Measurements from ENCODE around the gene PIH1D1. TPM values are rescaled to one million over a fixed set of nuclear protein-coding genes. Genes with fewer than 3 reads are reported as not detected.

PIH1D1 gene
- polyA plus RNA-seq, 6 donors from 2014 or later: 70.3 to 95.3 (median 79.0) TPM

DNA sequence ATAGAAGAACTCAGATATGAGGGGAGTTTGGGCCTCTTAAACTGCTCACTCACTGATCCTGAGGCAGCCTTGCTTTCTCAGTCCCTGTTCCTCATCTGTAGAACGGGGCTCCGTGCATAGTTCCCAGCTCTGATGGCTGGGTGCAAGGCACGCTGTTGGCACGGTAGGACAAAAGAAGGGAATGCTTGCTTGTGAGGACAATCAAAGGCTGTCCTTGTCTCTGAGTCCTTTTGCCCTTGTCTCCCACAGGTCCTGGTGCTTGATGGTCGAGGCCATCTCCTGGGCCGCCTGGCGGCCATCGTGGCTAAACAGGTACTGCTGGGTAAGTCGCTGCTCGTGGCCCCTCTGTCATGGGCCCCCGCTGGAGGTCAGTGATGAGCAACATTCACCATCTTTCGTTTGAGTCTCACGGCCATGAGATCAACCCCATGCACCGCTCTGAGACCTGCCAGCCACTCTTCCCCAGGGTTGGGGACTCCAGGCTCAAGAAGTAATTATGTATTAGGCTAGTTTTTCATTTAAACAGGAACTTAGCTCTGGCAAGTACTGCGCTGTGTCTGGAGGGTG, 38.1 kb upstream of the PIH1D1 start:
- peak overlapping the region; percentile 85 to 99 (median 97) for H3K4me3 Mint-ChIP-seq
- peaks cover 16 to 49% (median 37%) of the 10 kb centered on the region in 3 donors for H3K4me1 Mint-ChIP-seq
- no peaks in the 10 kb centered on the region for H3K9me3 Mint-ChIP-seq

DNA sequence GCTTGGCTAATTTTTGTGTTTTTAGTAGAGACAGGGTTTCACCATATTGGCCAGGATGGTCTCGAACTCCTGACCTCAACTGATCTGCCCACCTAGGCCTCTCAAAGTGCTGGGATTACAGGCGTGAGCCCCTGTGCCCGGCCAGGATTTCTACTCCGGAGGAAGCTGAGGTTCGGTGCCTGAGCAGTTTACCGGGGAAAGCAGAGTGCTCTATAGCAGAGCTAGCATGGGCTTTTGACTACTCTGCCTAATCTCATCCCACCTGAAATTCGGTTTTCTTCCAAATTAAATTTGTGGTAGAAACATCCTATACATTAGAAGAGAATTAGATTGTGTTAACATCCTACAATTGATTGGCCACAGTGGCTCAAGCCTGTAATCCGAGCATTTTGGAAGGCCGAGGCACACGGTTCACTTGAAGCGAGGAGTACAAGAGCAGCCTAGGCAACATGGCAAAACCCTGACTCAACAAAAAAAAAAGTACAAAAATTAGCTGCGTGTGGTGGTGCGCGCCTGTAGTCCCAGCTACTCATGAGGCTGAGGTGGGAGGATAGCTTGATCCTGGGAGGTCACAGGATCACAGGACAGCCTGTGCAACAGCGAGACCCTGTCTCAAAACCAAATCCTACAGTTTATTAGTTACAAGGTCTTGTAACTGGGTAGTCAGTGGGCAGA, 37.4 kb upstream of the PIH1D1 start:
- peaks cover 12 to 16% of the 10 kb centered on the region in 2 donors for H3K36me3 Mint-ChIP-seq
- DNase-seq (no peak), ATAC-seq (ENCODE audit: low read depth in 2 of 2) (no peak)
- H3K27ac Mint-ChIP-seq: peak overlapping the region; percentile 80 to 97 (median 94)
- H3K9me3 Mint-ChIP-seq: no peaks in the 10 kb centered on the region
- no peaks in the 10 kb centered on the region for H3K27me3 Mint-ChIP-seq
- peak overlapping the region; percentile 85 to 99 (median 97) for H3K4me3 Mint-ChIP-seq
- H3K4me1 Mint-ChIP-seq: peaks cover 16 to 49% (median 37%) of the 10 kb centered on the region in 3 donors

More for the DNA sequence above, 38.1 kb upstream of the PIH1D1 start:
- ATAC-seq (ENCODE audit: low read depth in 2 of 2) (no peak), DNase-seq (no peak)
- Mint-ChIP-seq H3K27ac (peak overlapping the region in 4 of 6 donors; percentile 83 to 95 (median 92)), H3K27me3 (no peaks in the 10 kb centered on the region), H3K36me3 (peaks cover 12 to 16% of the 10 kb centered on the region in 2 donors)

- Mint-ChIP-seq H3K36me3 (peaks cover 12 to 16% of the 10 kb centered on the region in 2 donors), H3K4me1 (peaks cover 16 to 49% (median 37%) of the 10 kb centered on the region in 3 donors)
- no peak for DNase-seq
These were observed 36.6 kb upstream of the PIH1D1 start for GRCh38 chr19:49488046-49488862.

DNA sequence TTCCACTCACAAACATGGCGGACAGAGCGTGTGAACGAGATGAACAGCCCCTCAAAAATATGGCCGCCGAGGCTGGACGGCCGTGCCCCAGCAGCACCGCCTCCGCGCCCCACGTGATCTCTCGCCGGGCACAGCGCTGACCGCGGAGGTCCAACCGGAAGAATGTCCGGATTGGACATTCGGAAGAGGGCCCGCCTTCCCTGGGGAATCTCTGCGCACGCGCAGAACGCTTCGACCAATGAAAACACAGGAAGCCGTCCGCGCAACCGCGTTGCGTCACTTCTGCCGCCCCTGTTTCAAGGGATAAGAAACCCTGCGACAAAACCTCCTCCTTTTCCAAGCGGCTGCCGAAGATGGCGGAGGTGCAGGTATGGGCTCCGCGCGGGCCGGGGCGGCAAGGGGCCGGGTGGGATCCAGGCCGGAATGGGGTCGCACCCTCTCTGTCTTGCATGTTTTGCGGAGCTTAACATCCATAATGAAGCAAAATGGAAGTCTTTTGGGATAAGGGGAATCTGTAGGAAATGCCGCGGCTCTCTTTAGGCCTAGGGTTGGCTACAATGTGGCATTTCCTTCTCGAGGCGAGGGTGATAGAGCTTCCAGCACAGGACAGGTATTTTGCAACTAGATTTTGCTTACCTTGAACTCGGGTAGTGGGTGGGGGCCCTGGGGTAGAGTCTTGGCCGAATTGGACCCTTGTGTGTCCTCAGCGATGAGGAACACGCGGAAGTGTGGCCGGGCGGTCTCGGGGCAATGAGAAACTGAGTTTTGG, 35.8 kb upstream of the PIH1D1 start, which contains the start of gene RPL13A:
RPL13A (plus strand) TSS at position 332 of the 769 bp plus-strand sequence; CDS start at position 354, 22 bp downstream.
- Mint-ChIP-seq H3K27ac (peak within 1 kb of the TSS; percentile 92 to 99 (median 96)), H3K36me3 (peaks cover 6 to 10% of the 10 kb centered on the region in 2 donors), H3K9me3 (no peaks in the 10 kb centered on the region), H3K4me3 (peak within 1 kb of the TSS; percentile 85 to 99 (median 97)), H3K4me1 (peaks cover 16 to 44% (median 37%) of the 10 kb centered on the region in 3 donors), H3K27me3 (no peaks in the 10 kb centered on the region)
- peak; percentile 100 for DNase-seq
- peak; percentile 92 to 93 for ATAC-seq (ENCODE audit: low read depth in 2 of 2)

More at GRCh38 chr19:49488046-49488862, 36.6 kb upstream of the PIH1D1 start:
- no peak for ATAC-seq (ENCODE audit: low read depth in 2 of 2)
- peak overlapping the region; percentile 92 to 99 (median 96) for H3K27ac Mint-ChIP-seq
- peak overlapping the region; percentile 85 to 99 (median 97) for H3K4me3 Mint-ChIP-seq
- H3K27me3 Mint-ChIP-seq: no peaks in the 10 kb centered on the region
- H3K9me3 Mint-ChIP-seq: no peaks in the 10 kb centered on the region

GRCh38 chr19:49486710-49487276, 35.2 kb upstream of the PIH1D1 start:
- DNase-seq (no peak), ATAC-seq (ENCODE audit: low read depth in 2 of 2) (no peak)
- Mint-ChIP-seq H3K4me3 (peak overlapping the region; percentile 85 to 99 (median 97)), H3K9me3 (no peaks in the 10 kb centered on the region), H3K36me3 (peaks cover 5 to 8% of the 10 kb centered on the region in 2 donors), H3K27ac (peak overlapping the region; percentile 92 to 99 (median 96)), H3K4me1 (peaks cover 16 to 39% (median 37%) of the 10 kb centered on the region in 3 donors), H3K27me3 (no peaks in the 10 kb centered on the region)

- H3K4me3 Mint-ChIP-seq: peak overlapping the region in 3 of 8 donors; percentile 6 to 82 (median 64)
These were observed 34.6 kb upstream of the PIH1D1 start for GRCh38 chr19:49486232-49486631.

GRCh38 chr19:49481020-49481683, 29.5 kb upstream of the PIH1D1 start:
- DNase-seq (no peak), ATAC-seq (ENCODE audit: low read depth in 2 of 2) (no peak)
- peaks cover 3 to 15% (median 10%) of the 10 kb centered on the region in 3 donors for H3K4me1 Mint-ChIP-seq
- no peaks in the 10 kb centered on the region for H3K36me3 Mint-ChIP-seq
- H3K4me3 Mint-ChIP-seq: peak overlapping the region in 1 of 8 donors; percentile 58
- H3K9me3 Mint-ChIP-seq: no peaks in the 10 kb centered on the region
- H3K27ac Mint-ChIP-seq: peak overlapping the region in 2 of 6 donors; percentile 64 to 86
- no peaks in the 10 kb centered on the region for H3K27me3 Mint-ChIP-seq

More at GRCh38 chr19:49486232-49486631, 34.6 kb upstream of the PIH1D1 start:
- Mint-ChIP-seq H3K4me1 (peaks cover 16 to 38% (median 37%) of the 10 kb centered on the region in 3 donors), H3K27ac (peak overlapping the region in 4 of 6 donors; percentile 80 to 95 (median 90)), H3K27me3 (no peaks in the 10 kb centered on the region), H3K36me3 (peaks cover 5 to 8% of the 10 kb centered on the region in 2 donors), H3K9me3 (no peaks in the 10 kb centered on the region)
- DNase-seq (no peak), ATAC-seq (ENCODE audit: low read depth in 2 of 2) (no peak)

DNA sequence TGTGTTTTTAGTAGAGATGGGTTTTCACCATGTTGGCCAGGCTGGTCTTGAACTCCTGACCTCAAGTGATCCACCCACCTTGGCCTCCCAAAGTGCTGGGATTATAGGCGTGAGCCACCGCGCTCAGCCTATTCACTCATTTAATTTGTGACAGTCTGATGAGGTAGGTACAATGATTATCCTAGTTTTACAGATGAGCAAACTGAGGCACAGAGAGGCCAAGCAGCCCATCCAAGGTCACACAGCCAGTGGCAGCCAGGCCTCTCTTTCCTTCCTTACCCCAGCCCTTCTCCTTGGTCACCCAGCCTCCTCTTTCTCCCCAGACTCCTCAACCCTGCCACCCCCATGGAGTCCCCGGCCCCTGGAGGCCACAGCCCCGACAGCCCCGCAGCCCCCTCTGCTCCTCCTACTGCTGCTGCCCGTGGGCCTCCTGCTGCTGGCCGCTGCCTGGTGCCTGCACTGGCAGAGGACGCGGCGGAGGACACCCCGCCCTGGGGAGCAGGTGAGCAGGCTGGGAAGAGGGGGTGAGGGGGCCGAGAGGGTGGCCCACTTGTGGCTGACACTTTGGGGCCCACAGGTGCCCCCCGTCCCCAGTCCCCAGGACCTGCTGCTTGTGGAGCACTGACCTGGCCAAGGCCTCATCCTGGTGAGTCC, 28.5 kb upstream of the PIH1D1 start:
- H3K27ac Mint-ChIP-seq: no peak overlapping the region
- H3K9me3 Mint-ChIP-seq: no peaks in the 10 kb centered on the region
- H3K27me3 Mint-ChIP-seq: no peaks in the 10 kb centered on the region
- peaks cover 11 to 20% (median 19%) of the 10 kb centered on the region in 3 donors for H3K4me1 Mint-ChIP-seq
- no peaks in the 10 kb centered on the region for H3K36me3 Mint-ChIP-seq
- peak overlapping the region in 1 of 8 donors; percentile 35 for H3K4me3 Mint-ChIP-seq
- DNase-seq (no peak), ATAC-seq (ENCODE audit: low read depth in 2 of 2) (no peak)

DNA sequence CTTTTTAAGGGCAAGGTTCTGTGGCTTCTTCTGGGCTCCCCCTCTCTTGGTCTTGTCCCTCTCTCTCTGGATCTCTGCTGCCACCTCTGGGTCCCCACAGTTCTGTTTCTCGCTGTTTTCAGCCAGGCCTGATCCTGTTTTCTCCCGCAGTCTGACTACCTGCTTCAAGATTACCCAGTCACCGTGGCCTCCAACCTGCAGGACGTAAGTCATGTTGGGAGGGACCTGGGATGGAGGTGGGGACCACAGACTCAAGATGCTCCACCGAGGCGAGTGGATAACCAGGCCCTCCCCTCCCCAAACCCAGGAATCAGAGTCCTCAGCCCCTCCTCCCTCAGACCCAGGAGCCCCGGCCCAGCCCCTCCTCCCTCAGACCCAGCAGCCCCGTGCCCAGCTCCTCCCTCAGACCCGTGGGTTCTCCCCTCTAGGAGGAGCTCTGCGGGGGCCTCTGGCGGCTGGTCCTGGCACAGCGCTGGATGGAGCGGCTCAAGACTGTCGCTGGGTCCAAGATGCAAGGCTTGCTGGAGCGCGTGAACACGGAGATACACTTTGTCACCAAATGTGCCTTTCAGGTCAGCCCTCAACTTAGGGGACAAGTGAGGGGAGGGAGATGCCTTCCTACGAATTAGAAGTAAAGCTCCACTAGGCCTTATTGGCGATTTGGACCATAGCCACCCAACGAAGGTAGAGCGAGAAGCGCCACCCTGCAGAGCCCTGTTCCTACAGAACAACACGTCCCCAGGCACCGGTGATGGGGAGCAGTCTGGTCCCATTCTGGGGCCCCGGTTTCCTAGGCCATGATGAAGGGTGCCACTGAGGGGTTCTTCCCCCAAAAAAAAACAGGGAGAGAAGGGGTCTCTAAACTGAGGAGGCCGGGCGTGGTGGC, 24.6 kb upstream of the PIH1D1 start:
- DNase-seq: no peak
- peaks cover 27 to 42% (median 38%) of the 10 kb centered on the region in 3 donors for H3K4me1 Mint-ChIP-seq
- no peaks in the 10 kb centered on the region for H3K36me3 Mint-ChIP-seq
- H3K27me3 Mint-ChIP-seq: no peaks in the 10 kb centered on the region
- no peaks in the 10 kb centered on the region for H3K9me3 Mint-ChIP-seq
- H3K4me3 Mint-ChIP-seq: peak overlapping the region in 7 of 8 donors; percentile 45 to 90 (median 74)
- ATAC-seq (ENCODE audit: low read depth in 2 of 2): peak; percentile 17 to 30
- H3K27ac Mint-ChIP-seq: peak overlapping the region; percentile 44 to 98 (median 89)

DNA sequence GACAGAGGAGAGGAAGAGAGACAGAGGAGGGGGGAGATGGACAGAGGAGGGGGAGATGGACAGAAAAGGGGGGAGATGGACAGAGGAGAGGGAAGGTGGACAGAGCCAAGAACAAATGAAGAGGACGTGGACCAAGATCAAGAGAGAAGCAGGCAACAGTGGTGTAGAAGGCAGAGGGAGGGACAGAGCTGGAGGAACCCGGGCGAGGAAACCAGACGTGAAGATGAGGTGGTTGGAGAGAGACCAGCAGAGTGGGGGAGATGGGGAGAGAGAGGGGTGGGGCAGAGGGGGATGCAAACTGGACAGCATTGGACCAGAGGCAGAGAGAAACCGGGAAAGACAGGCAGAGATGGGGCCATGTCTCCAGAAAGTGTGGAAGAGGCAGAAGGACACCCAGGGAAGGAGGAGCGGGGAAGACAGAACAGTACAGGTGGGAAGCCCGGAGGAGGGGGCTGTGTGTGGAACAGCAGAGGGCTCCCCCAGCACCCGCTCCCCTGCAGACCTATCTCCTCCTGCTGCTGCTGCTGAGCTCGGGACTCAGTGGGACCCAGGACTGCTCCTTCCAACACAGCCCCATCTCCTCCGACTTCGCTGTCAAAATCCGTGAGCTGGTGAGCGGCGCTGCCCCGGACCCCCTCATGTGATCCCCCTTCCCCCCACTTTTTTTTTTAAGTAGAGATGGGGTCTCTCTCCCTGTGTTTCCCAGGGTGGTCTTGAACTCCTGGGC, 23.7 kb upstream of the PIH1D1 start:
- Mint-ChIP-seq H3K27me3 (no peaks in the 10 kb centered on the region), H3K27ac (peak overlapping the region; percentile 77 to 98 (median 92)), H3K4me1 (peaks cover 33 to 49% (median 46%) of the 10 kb centered on the region in 3 donors), H3K4me3 (peak overlapping the region; percentile 70 to 96 (median 87)), H3K9me3 (peaks cover 0 to under 1% (median 0%) of the 10 kb centered on the region in 7 donors), H3K36me3 (no peaks in the 10 kb centered on the region)
- no peak for DNase-seq
- ATAC-seq (ENCODE audit: low read depth in 2 of 2): no peak
